Measurements from ENCODE around the gene IRF7.

IRF7 gene

GRCh38 chr11:618856-619627 is 3.3 kb upstream of the IRF7 start:
- H3K27ac Mint-ChIP-seq, result peak overlapping the region; percentile 22
- no peaks in the 10 kb centered on the region for H3K36me3 Mint-ChIP-seq
- peaks cover 9% of the 10 kb centered on the region for H3K4me1 Mint-ChIP-seq (ENCODE audit: low read depth)
- H3K9me3 Mint-ChIP-seq (ENCODE audit: low read depth), result no peaks in the 10 kb centered on the region
- H3K27me3 Mint-ChIP-seq, result no peaks in the 10 kb centered on the region
- no peak overlapping the region for H3K4me3 Mint-ChIP-seq

GRCh38 chr11:617912-618682 is 2.3 kb upstream of the IRF7 start:
- Mint-ChIP-seq H3K9me3 (ENCODE audit: low read depth) (no peaks in the 10 kb centered on the region), H3K27ac (no peak overlapping the region), H3K4me1 (ENCODE audit: low read depth) (peaks cover 9% of the 10 kb centered on the region), H3K27me3 (no peaks in the 10 kb centered on the region), H3K4me3 (no peak overlapping the region), H3K36me3 (no peaks in the 10 kb centered on the region)

DNA sequence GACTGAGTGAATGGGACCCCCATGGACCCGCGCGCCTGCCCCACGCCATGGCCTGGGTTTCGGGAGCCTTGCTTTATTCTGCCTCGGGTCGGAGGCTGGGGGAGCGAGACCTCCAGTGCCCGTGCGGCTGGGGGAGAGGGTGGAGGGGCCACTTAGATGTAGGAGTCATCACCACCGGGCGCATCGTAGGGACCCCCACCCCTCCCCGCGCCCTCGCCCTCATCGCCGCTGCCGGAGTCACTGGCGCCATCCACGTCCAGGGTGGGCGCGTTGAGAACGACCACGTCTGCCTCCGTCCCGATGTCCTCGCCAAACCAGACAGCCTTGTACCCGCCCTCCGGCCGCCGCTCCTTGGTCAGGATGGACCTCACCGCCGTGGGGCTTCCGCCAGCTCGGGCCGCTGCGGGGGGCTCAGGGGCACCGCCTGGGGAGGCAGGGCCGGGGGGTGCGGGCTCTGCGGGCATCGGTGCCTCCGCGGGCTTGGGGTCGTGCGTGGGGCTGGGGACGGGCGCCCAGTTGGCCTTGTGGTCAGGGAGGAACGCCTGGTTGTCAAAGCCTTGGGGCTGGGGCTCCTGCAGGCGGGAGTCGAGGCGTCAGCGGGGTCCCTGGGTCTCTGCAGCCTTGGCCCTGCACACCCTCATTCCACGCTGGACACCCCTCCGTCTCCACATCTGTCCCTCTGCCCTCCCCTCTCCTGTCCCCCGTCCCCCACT is 1.6 kb upstream of the IRF7 start:
- no peak overlapping the region for H3K4me3 Mint-ChIP-seq
- H3K4me1 Mint-ChIP-seq (ENCODE audit: low read depth), result peaks cover 9% of the 10 kb centered on the region
- H3K9me3 Mint-ChIP-seq (ENCODE audit: low read depth), result no peaks in the 10 kb centered on the region
- no peaks in the 10 kb centered on the region for H3K27me3 Mint-ChIP-seq
- no peak overlapping the region for H3K27ac Mint-ChIP-seq
- H3K36me3 Mint-ChIP-seq, result no peaks in the 10 kb centered on the region

DNA sequence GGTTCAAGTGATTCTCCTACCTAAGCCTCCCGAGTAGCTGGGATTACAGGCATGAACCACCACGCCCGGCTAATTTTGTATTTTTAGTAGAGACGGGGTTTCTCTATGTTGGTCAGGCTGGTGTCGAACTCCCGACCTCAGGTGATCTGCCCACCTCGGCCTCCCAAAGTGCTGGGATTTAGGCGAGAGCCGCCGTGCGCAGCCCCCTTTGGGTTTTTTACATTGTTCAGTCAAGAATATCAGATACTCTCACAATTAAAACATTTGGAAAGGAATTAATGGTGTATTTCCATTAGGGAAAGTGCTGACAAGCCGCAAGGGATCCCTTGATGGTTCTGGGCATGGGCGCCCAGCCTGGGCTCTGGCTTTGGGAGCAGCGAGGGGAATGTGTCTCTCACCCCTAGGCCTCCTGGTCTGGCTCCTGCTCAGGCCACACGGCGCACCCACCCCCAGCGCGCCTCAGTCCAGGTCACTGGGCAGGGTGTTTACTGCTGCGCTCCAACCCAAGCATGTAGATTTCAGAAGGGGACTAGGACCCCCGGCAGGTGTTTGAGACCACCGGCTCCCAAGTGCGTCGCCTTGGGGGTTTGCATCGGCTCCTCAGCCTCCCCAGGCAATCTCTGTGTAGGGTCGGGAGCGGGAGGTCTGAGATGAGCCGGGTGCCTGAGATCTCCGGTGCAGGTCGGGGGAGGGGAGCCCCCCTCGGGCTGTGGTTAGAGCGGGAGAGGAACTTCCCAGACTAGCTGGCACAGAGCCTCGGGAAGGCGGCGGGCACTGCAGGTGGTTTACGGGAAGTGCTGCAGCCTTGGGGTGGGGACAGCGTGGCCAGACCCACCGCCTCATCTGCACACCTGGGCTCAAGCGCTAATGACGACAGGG is 809 bp upstream of the IRF7 start:
- H3K36me3 Mint-ChIP-seq, result no peaks in the 10 kb centered on the region
- peak overlapping the region; percentile 87 for H3K4me3 Mint-ChIP-seq
- no peaks in the 10 kb centered on the region for H3K9me3 Mint-ChIP-seq (ENCODE audit: low read depth)
- H3K27ac Mint-ChIP-seq, result no peak overlapping the region
- H3K27me3 Mint-ChIP-seq, result no peaks in the 10 kb centered on the region
- H3K4me1 Mint-ChIP-seq (ENCODE audit: low read depth), result peaks cover 11% of the 10 kb centered on the region

DNA sequence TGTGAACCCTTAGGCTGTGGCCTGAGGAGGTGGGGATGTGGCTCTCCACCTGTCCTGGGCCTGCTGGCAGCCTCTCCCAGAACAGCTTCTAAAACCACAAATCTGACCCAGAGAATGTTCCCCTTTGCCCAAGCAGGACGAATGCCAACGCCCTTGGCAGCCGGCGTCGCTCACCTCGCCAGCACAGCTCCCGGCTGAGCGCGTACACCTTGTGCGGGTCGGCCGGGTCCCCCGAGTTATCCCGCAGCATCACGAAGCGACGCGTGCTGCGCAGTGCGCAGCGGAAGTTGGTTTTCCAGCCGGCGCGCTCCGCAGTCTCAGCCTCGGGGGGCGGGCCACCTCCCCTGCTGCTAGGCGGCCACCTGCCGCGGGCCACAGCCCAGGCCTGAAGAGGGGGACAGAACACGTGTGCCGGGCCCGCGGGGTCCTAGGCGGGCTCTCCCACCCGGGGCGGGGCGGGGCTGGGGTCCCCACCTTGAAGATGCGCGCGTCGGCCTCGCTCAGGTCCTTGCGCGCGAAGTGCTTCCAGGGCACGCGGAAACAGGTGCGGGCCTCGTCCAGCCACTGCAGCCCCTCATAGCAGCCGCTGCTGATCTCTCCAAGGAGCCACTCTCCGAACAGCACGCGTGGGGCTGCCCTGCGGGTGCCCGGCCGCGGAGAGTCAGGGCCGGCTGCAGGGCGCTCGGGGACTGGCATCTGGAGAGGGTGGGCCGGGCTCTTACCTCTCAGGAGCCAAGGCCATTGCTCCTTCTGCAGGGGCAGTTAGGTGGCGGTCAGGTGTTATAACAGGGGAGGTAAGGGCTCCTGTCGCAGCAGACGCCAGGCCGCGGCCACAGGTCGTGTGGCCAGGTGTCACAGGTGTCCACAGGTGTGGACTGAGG is 887 bp downstream of the IRF7 start:
- H3K27me3 Mint-ChIP-seq, result no peaks in the 10 kb centered on the region
- peaks cover 11% of the 10 kb centered on the region for H3K4me1 Mint-ChIP-seq (ENCODE audit: low read depth)
- H3K9me3 Mint-ChIP-seq (ENCODE audit: low read depth), result no peaks in the 10 kb centered on the region
- peak overlapping the region; percentile 81 for H3K27ac Mint-ChIP-seq
- H3K4me3 Mint-ChIP-seq, result peak overlapping the region; percentile 87
- H3K36me3 Mint-ChIP-seq, result no peaks in the 10 kb centered on the region

- peaks cover 11% of the 10 kb centered on the region for H3K4me1 Mint-ChIP-seq (ENCODE audit: low read depth)
- H3K27me3 Mint-ChIP-seq, result no peaks in the 10 kb centered on the region
- peak overlapping the region; percentile 80 for H3K4me3 Mint-ChIP-seq
- H3K36me3 Mint-ChIP-seq, result no peaks in the 10 kb centered on the region
- no peaks in the 10 kb centered on the region for H3K9me3 Mint-ChIP-seq (ENCODE audit: low read depth)
- peak overlapping the region; percentile 81 for H3K27ac Mint-ChIP-seq
Observed at GRCh38 chr11:614021-614622, 1.6 kb downstream of the IRF7 start.

GRCh38 chr11:613369-613968 is 2.3 kb downstream of the IRF7 start:
- Mint-ChIP-seq H3K4me1 (ENCODE audit: low read depth) (peaks cover 11% of the 10 kb centered on the region), H3K27ac (no peak overlapping the region), H3K27me3 (no peaks in the 10 kb centered on the region), H3K9me3 (ENCODE audit: low read depth) (no peaks in the 10 kb centered on the region), H3K36me3 (no peaks in the 10 kb centered on the region), H3K4me3 (no peak overlapping the region)

- H3K36me3 Mint-ChIP-seq, result no peaks in the 10 kb centered on the region
- H3K27me3 Mint-ChIP-seq, result no peaks in the 10 kb centered on the region
- H3K9me3 Mint-ChIP-seq (ENCODE audit: low read depth), result no peaks in the 10 kb centered on the region
- no peak overlapping the region for H3K27ac Mint-ChIP-seq
- H3K4me1 Mint-ChIP-seq (ENCODE audit: low read depth), result peaks cover 11% of the 10 kb centered on the region
- H3K4me3 Mint-ChIP-seq, result no peak overlapping the region
Observed at GRCh38 chr11:612961-613300, 2.8 kb downstream of the IRF7 start.

- H3K36me3 Mint-ChIP-seq, result no peaks in the 10 kb centered on the region
- H3K27me3 Mint-ChIP-seq, result no peaks in the 10 kb centered on the region
- H3K27ac Mint-ChIP-seq, result peak overlapping the region; percentile 50
- no peak overlapping the region for H3K4me3 Mint-ChIP-seq
- no peaks in the 10 kb centered on the region for H3K9me3 Mint-ChIP-seq (ENCODE audit: low read depth)
- peaks cover 11% of the 10 kb centered on the region for H3K4me1 Mint-ChIP-seq (ENCODE audit: low read depth)
Observed at GRCh38 chr11:612201-612960, 3.4 kb downstream of the IRF7 start.

GRCh38 chr11:611001-611996 is 4.5 kb downstream of the IRF7 start:
- H3K27ac Mint-ChIP-seq, result no peak overlapping the region
- no peaks in the 10 kb centered on the region for H3K36me3 Mint-ChIP-seq
- no peaks in the 10 kb centered on the region for H3K27me3 Mint-ChIP-seq
- H3K4me3 Mint-ChIP-seq, result no peak overlapping the region
- no peaks in the 10 kb centered on the region for H3K9me3 Mint-ChIP-seq (ENCODE audit: low read depth)
- H3K4me1 Mint-ChIP-seq (ENCODE audit: low read depth), result peaks cover 11% of the 10 kb centered on the region

DNA sequence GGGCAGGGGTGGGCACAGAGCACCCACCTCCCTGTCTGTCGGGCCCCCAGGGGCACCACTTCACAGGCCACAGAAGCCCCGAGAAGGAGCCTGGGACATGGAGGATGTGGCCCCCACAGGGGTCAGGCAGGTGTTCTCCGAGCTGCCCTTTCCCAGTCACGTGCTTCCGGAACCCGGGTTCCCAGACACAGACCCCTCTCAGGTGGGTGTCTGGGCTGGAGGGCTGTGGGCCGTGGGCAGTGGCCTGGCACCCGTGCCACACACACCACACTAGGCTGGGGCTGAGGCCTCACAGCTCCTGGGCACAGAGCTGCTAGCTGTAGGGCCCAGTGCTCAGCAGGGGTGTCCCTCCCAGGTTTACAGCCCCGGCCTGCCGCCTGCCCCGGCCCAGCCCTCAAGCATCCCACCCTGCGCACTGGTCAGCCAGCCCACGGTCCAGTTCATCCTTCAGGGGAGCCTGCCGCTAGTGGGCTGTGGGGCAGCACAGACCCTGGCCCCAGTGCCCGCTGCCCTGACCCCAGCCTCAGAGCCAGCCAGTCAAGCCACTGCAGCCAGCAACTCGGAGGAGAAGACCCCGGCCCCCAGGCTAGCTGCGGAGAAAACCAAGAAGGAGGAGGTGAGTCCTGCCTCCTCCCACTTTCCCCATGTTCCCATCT is 5.5 kb downstream of the IRF7 start:
- H3K4me1 Mint-ChIP-seq (ENCODE audit: low read depth), result peaks cover 10% of the 10 kb centered on the region
- no peaks in the 10 kb centered on the region for H3K27me3 Mint-ChIP-seq
- H3K36me3 Mint-ChIP-seq, result no peaks in the 10 kb centered on the region
- H3K9me3 Mint-ChIP-seq (ENCODE audit: low read depth), result no peaks in the 10 kb centered on the region
- no peak overlapping the region for H3K27ac Mint-ChIP-seq
- no peak overlapping the region for H3K4me3 Mint-ChIP-seq
